ENCODE measurements around the gene OPALIN. TPM values are rescaled to one million over a fixed set of nuclear protein-coding genes. Genes with fewer than 3 reads are reported as not detected.

Gene OPALIN, protein sequence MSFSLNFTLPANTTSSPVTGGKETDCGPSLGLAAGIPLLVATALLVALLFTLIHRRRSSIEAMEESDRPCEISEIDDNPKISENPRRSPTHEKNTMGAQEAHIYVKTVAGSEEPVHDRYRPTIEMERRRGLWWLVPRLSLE
- polyA plus RNA-seq (2012; rRNA removed), result not detected in 2 replicates
- not detected in 2 replicates for polyA plus RNA-seq (2012; cell fraction: cytosol; rRNA removed)
- not detected in 2 replicates for polyA plus RNA-seq (2012; cell fraction: nucleus; rRNA removed)

DNA sequence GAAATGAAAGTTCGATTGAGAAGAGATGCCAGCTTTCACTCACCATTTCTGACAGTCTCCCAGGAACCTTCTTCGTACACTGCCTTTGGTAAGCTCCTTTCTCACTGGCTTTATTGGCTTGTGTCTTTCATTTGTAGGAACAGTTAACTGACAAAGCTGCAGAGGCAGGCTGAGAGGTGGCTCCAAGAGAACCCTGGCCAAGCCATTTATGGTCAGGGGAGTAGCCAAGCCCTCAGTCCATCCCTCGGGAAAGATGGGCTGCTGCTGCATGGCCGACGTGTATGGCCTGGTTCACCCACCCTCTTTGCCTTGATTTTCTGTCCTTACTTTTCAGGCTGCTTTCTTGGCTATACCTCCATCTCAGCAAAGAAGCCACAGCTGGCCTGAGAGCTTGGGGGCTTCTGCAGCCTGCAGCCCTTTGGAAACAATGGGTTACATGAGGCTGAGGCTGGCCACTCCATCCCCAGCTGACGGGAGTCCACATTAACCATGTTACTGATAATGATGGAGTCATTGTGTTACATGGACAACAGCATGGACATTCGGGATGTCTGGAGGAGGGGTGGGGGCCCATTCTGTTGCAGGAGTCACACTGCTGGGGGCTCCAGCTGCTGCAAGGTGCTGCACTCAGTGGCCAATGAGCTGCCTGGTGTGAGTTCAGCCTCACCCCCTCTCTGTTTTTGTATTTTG lies at the start of gene OPALIN:
OPALIN (minus strand) TSS at position 152 of the 690 bp plus-strand sequence; CDS start at position 46, 106 bp downstream.
- POLR2A ChIA-PET, result no interaction called here
- no peak within 1 kb of the TSS for H3K27ac ChIP-seq (ENCODE audit: low read depth in 2 of 2, low read length in 1 of 2)
- CTCF ChIA-PET, result interaction anchor here (1.2 to 4.2 kb wide), 3 partner anchors 12 to 24 kb away, joined by 3 to 32 read pairs (median 14); no protein-coding TSS in a partner anchor

DNA sequence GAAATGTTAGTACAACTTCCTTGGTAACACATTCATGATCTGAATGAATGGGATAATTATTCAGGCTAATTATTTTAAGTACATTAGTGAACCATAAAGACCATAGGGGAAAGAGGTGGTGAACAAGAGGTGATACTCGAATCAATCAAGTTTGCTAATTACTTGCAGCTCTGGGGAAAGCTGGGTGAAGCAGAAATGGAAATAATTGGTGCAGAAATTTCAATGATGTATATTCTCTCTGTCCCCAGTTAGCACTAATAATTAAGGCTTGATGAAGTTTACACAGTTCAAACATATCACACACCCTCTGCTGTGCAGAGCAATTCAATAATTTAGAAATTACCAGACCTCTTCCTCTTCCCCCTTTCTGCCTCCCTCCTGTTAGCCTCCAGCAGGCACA lies 49.4 kb upstream of the OPALIN start:
- DNase-seq, result no peak
- Histone ChIP-seq H3K36me3 (replicated peaks in 1 of 2; ENCODE audit: control insufficient read depth in 1 of 2, insufficient read depth in 2 of 2, low read length in 1 of 2) (no peaks in the 10 kb centered on the region), H3K9ac (no peak overlapping the region), H3K79me2 (ENCODE audit: insufficient read depth) (no peaks in the 10 kb centered on the region), H4K20me1 (ENCODE audit: insufficient read depth) (no peaks in the 10 kb centered on the region), H3K4me1 (ENCODE audit: control insufficient read depth in 1 of 2, insufficient read depth in 2 of 2, low read depth in 1 of 2, low read length in 1 of 2) (no peaks in the 10 kb centered on the region), H3K9me3 (no peaks in the 10 kb centered on the region), H3F3A (replicated peaks; ENCODE audit: insufficient read depth) (no peaks in the 10 kb centered on the region), H3K4me2 (no peak overlapping the region), H3K27ac (ENCODE audit: low read depth in 2 of 2, low read length in 1 of 2) (no peak overlapping the region), H2AFZ (ENCODE audit: low read depth) (no peak overlapping the region), H3K4me3 (ENCODE audit: low read depth in 2 of 2, low read length in 1 of 2) (no peak overlapping the region), H3K27me3 (ENCODE audit: insufficient read depth) (peaks cover 4% of the 10 kb centered on the region; the same call in 1 of the 2 replicates), H3K9me2 (no peaks in the 10 kb centered on the region)
- ChIA-PET POLR2A (no interaction called here), CTCF (interaction anchor here (1.3 to 12.1 kb wide), 3 partner anchors 13 to 106 kb away, joined by 4 to 101 read pairs (median 6); partner anchors contain the start of gene TLL2)
- 10% methylated on average over 1 of the region's 1 CpG for WGBS (ENCODE audit: low lambda C conversion rate)
- TF ChIP-seq NFIC (IDR thresholded peaks at IDR 0.05; ENCODE audit: borderline replicate concordance) (no peak), RCOR1 (IDR thresholded peaks at IDR 0.05; ENCODE audit: low read length) (no peak), ELF1 (IDR thresholded peaks at IDR 0.05) (no peak), JUND (IDR thresholded peaks at IDR 0.05) (no peak), FOXJ3 (CRISPR knock-in tag; IDR thresholded peaks at IDR 0.05) (no peak), RXRA (IDR thresholded peaks at IDR 0.05; ENCODE audit: borderline replicate concordance, low read depth) (no peak), GABPA (IDR thresholded peaks at IDR 0.05; ENCODE audit: low read depth) (no peak), MEF2A (IDR thresholded peaks at IDR 0.05; ENCODE audit: borderline replicate concordance, low read depth) (no peak), FOXM1 (IDR thresholded peaks at IDR 0.05; ENCODE audit: low read depth) (no peak), RAD21 (IDR thresholded peaks at IDR 0.05; ENCODE audit: low read length) (no peak), EP300 (IDR thresholded peaks at IDR 0.05; ENCODE audit: borderline replicate concordance in 1 of 2, low read depth in 1 of 2, low read length in 1 of 2) (no peak)
- TF ChIP-seq, protein P1, sequence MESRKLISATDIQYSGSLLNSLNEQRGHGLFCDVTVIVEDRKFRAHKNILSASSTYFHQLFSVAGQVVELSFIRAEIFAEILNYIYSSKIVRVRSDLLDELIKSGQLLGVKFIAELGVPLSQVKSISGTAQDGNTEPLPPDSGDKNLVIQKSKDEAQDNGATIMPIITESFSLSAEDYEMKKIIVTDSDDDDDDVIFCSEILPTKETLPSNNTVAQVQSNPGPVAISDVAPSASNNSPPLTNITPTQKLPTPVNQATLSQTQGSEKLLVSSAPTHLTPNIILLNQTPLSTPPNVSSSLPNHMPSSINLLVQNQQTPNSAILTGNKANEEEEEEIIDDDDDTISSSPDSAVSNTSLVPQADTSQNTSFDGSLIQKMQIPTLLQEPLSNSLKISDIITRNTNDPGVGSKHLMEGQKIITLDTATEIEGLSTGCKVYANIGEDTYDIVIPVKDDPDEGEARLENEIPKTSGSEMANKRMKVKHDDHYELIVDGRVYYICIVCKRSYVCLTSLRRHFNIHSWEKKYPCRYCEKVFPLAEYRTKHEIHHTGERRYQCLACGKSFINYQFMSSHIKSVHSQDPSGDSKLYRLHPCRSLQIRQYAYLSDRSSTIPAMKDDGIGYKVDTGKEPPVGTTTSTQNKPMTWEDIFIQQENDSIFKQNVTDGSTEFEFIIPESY (IDR thresholded peaks at IDR 0.05; ENCODE audit: borderline replicate concordance, low read depth), result no peak
- TF ChIP-seq, protein P2, sequence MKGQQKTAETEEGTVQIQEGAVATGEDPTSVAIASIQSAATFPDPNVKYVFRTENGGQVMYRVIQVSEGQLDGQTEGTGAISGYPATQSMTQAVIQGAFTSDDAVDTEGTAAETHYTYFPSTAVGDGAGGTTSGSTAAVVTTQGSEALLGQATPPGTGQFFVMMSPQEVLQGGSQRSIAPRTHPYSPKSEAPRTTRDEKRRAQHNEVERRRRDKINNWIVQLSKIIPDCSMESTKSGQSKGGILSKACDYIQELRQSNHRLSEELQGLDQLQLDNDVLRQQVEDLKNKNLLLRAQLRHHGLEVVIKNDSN (IDR thresholded peaks at IDR 0.05; ENCODE audit: borderline replicate concordance, low read depth), result no peak
- TF ChIP-seq, protein P3, sequence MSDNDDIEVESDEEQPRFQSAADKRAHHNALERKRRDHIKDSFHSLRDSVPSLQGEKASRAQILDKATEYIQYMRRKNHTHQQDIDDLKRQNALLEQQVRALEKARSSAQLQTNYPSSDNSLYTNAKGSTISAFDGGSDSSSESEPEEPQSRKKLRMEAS (IDR thresholded peaks at IDR 0.05; ENCODE audit: low read depth), result no peak
- TF ChIP-seq, protein P4, sequence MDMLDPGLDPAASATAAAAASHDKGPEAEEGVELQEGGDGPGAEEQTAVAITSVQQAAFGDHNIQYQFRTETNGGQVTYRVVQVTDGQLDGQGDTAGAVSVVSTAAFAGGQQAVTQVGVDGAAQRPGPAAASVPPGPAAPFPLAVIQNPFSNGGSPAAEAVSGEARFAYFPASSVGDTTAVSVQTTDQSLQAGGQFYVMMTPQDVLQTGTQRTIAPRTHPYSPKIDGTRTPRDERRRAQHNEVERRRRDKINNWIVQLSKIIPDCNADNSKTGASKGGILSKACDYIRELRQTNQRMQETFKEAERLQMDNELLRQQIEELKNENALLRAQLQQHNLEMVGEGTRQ (IDR thresholded peaks at IDR 0.05; ENCODE audit: borderline replicate concordance, low read depth, low read length), result no peak
- TF ChIP-seq, protein P5, sequence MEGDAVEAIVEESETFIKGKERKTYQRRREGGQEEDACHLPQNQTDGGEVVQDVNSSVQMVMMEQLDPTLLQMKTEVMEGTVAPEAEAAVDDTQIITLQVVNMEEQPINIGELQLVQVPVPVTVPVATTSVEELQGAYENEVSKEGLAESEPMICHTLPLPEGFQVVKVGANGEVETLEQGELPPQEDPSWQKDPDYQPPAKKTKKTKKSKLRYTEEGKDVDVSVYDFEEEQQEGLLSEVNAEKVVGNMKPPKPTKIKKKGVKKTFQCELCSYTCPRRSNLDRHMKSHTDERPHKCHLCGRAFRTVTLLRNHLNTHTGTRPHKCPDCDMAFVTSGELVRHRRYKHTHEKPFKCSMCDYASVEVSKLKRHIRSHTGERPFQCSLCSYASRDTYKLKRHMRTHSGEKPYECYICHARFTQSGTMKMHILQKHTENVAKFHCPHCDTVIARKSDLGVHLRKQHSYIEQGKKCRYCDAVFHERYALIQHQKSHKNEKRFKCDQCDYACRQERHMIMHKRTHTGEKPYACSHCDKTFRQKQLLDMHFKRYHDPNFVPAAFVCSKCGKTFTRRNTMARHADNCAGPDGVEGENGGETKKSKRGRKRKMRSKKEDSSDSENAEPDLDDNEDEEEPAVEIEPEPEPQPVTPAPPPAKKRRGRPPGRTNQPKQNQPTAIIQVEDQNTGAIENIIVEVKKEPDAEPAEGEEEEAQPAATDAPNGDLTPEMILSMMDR (IDR thresholded peaks at IDR 0.05), result no peak

More for the DNA sequence above, at the start of gene OPALIN:
- Histone ChIP-seq H3K36me3 (replicated peaks in 1 of 2; ENCODE audit: control insufficient read depth in 1 of 2, insufficient read depth in 2 of 2, low read length in 1 of 2) (no peaks in the 10 kb centered on the region), H3F3A (replicated peaks; ENCODE audit: insufficient read depth) (no peaks in the 10 kb centered on the region), H2AFZ (ENCODE audit: low read depth) (no peak within 1 kb of the TSS), H4K20me1 (ENCODE audit: insufficient read depth) (no peaks in the 10 kb centered on the region), H3K4me3 (ENCODE audit: low read depth in 2 of 2, low read length in 1 of 2) (no peak within 1 kb of the TSS), H3K4me2 (no peak within 1 kb of the TSS), H3K9me2 (no peaks in the 10 kb centered on the region), H3K4me1 (ENCODE audit: control insufficient read depth in 1 of 2, insufficient read depth in 2 of 2, low read depth in 1 of 2, low read length in 1 of 2) (no peaks in the 10 kb centered on the region), H3K9ac (no peak within 1 kb of the TSS), H3K79me2 (ENCODE audit: insufficient read depth) (no peaks in the 10 kb centered on the region), H3K9me3 (no peaks in the 10 kb centered on the region), H3K27me3 (ENCODE audit: insufficient read depth) (peaks cover 4% of the 10 kb centered on the region; the same call in 1 of the 2 replicates)
- TF ChIP-seq FOXJ3 (CRISPR knock-in tag; IDR thresholded peaks at IDR 0.05) (no peak), NRF1 (IDR thresholded peaks at IDR 0.05; ENCODE audit: low read depth, low read length) (no peak), EZH2phosphoT487 (IDR thresholded peaks at IDR 0.05; ENCODE audit: borderline replicate concordance, low read depth) (no peak)
- 37% methylated on average over 7 of the region's 7 CpGs for WGBS (ENCODE audit: low lambda C conversion rate)
- no peak for DNase-seq
